ENCODE data around the gene NPR1.
"Not testable (repeated sequence)": the region's sequence is repeated elsewhere in the genome, so short reads cannot be mapped to it uniquely, and the experiment has no call there.

Gene NPR1

GRCh38 chr1:153724634-153725033 is 46.1 kb downstream of the NPR1 start:
- H3K27me3 ChIP-seq (ENCODE audit: control insufficient read depth, insufficient read depth, low read length); H3K4me1 ChIP-seq (ENCODE audit: control insufficient read depth, insufficient read depth, low read length); H3K36me3 ChIP-seq (ENCODE audit: control insufficient read depth, insufficient read depth, low read length); H3K9ac ChIP-seq (ENCODE audit: low read length); H3K4me3 ChIP-seq (ENCODE audit: low read length); H3K27ac ChIP-seq (ENCODE audit: low read depth, low read length): not testable (repeated sequence)

GRCh38 chr1:153727463-153728304 is 49.2 kb downstream of the NPR1 start, which contains the start of gene INTS3:
Gene INTS3 (plus strand): TSS chr1:153728050. CDS start chr1:153728635, 585 bp downstream.
- H3K36me3 ChIP-seq (ENCODE audit: control insufficient read depth, insufficient read depth, low read length): no peaks in the 10 kb centered on the region
- H3K4me3 ChIP-seq (ENCODE audit: low read length): peak within 1 kb of the TSS; percentile 97
- H3K27ac ChIP-seq (ENCODE audit: low read depth, low read length): peak within 1 kb of the TSS; percentile 98
- H3K27me3 ChIP-seq (ENCODE audit: control insufficient read depth, insufficient read depth, low read length): no peaks in the 10 kb centered on the region
- peaks cover 6% of the 10 kb centered on the region for H3K4me1 ChIP-seq (ENCODE audit: control insufficient read depth, insufficient read depth, low read length)
- H3K9ac ChIP-seq (ENCODE audit: low read length): peak within 1 kb of the TSS; percentile 100

GRCh38 chr1:153728305-153729066 is 50.0 kb downstream of the NPR1 start:
- Histone ChIP-seq H3K27ac (ENCODE audit: low read depth, low read length) (peak overlapping the region; percentile 98), H3K9ac (ENCODE audit: low read length) (peak overlapping the region; percentile 100), H3K27me3 (ENCODE audit: control insufficient read depth, insufficient read depth, low read length) (no peaks in the 10 kb centered on the region)

DNA sequence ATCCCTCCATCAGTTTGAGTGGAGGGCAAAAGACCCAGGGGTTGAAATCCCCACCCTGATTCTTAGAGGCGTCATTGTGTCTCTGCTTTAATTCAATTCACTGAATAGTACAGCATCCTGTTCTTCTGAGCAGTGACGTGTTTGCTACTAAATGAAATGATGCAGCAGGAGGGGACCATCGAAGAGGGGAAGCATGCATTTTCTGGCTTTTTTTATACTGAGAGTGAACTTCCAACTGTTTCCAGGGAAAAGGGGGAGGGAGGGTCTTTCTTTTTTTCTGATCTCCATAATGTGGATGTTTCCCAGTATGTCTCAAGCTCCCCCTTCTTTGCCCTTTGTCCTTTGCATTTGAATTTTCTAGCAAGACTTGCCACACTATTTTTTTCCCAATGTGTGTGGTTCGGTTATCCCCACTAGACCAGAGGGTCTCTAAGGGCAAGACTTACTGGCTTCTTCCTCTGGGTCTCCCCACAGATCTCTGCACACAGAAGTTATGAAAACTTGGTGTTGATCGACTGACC is 52.0 kb downstream of the NPR1 start:
- H3K4me1 ChIP-seq (ENCODE audit: control insufficient read depth, insufficient read depth, low read length): peaks cover 14% of the 10 kb centered on the region
- H3K36me3 ChIP-seq (ENCODE audit: control insufficient read depth, insufficient read depth, low read length): no peaks in the 10 kb centered on the region
- no peak overlapping the region for H3K4me3 ChIP-seq (ENCODE audit: low read length)
- no peak overlapping the region for H3K9ac ChIP-seq (ENCODE audit: low read length)
- H3K27ac ChIP-seq (ENCODE audit: low read depth, low read length): no peak overlapping the region
- no peaks in the 10 kb centered on the region for H3K27me3 ChIP-seq (ENCODE audit: control insufficient read depth, insufficient read depth, low read length)

More at GRCh38 chr1:153728305-153729066, 50.0 kb downstream of the NPR1 start:
- peak overlapping the region; percentile 96 for H3K4me3 ChIP-seq (ENCODE audit: low read length)
- H3K4me1 ChIP-seq (ENCODE audit: control insufficient read depth, insufficient read depth, low read length): peaks cover 6% of the 10 kb centered on the region
- H3K36me3 ChIP-seq (ENCODE audit: control insufficient read depth, insufficient read depth, low read length): no peaks in the 10 kb centered on the region

DNA sequence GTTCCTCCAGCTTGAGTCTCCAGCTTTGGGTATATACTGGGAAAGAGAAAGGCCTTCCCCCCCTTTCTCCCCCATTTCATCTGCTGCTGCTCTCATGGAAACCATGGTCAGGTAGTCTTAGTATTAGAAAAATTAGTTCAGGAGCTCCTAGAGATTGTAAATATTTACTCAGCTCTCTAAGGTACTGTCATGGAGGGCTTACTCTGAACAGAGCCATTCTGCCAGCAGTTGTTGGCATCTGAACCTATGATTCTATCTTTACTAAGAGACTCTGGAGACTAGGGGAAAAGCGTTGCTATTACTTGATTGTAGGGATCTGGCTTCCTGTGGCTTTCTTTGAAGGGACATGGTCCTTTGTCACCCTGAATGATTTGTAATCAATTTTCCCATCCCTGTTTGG is 55.5 kb downstream of the NPR1 start:
- no peaks in the 10 kb centered on the region for H3K27me3 ChIP-seq (ENCODE audit: control insufficient read depth, insufficient read depth, low read length)
- H3K27ac ChIP-seq (ENCODE audit: low read depth, low read length): peak overlapping the region; percentile 56
- H3K36me3 ChIP-seq (ENCODE audit: control insufficient read depth, insufficient read depth, low read length): no peaks in the 10 kb centered on the region
- peaks cover 12% of the 10 kb centered on the region for H3K4me1 ChIP-seq (ENCODE audit: control insufficient read depth, insufficient read depth, low read length)
- no peak overlapping the region for H3K9ac ChIP-seq (ENCODE audit: low read length)
- no peak overlapping the region for H3K4me3 ChIP-seq (ENCODE audit: low read length)

GRCh38 chr1:153734396-153735089 is 56.1 kb downstream of the NPR1 start:
- Histone ChIP-seq H3K4me3 (ENCODE audit: low read length) (no peak overlapping the region), H3K27ac (ENCODE audit: low read depth, low read length) (peak overlapping the region; percentile 56), H3K9ac (ENCODE audit: low read length) (no peak overlapping the region), H3K36me3 (ENCODE audit: control insufficient read depth, insufficient read depth, low read length) (no peaks in the 10 kb centered on the region), H3K4me1 (ENCODE audit: control insufficient read depth, insufficient read depth, low read length) (peaks cover 8% of the 10 kb centered on the region), H3K27me3 (ENCODE audit: control insufficient read depth, insufficient read depth, low read length) (no peaks in the 10 kb centered on the region)

DNA sequence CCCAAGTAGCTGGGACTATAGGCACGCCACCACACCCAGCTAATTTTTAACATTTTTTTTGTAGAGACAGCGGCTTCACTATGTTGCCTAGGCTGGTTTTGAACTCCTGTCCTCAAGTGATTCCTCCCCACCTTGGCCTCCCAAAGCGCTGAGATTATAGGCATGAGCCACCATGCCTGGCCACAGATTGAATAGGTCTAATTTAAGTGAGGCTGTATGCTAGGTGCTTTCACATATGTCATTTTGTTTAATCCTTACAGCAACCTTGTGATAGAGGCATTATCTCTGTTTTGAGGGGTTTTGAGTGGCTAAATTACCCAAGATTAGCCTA is 56.6 kb downstream of the NPR1 start:
- H3K36me3 ChIP-seq (ENCODE audit: control insufficient read depth, insufficient read depth, low read length): no peaks in the 10 kb centered on the region
- no peak overlapping the region for H3K4me3 ChIP-seq (ENCODE audit: low read length)
- no peak overlapping the region for H3K27ac ChIP-seq (ENCODE audit: low read depth, low read length)
- H3K27me3 ChIP-seq (ENCODE audit: control insufficient read depth, insufficient read depth, low read length): no peaks in the 10 kb centered on the region
- peaks cover 8% of the 10 kb centered on the region for H3K4me1 ChIP-seq (ENCODE audit: control insufficient read depth, insufficient read depth, low read length)
- H3K9ac ChIP-seq (ENCODE audit: low read length): no peak overlapping the region

DNA sequence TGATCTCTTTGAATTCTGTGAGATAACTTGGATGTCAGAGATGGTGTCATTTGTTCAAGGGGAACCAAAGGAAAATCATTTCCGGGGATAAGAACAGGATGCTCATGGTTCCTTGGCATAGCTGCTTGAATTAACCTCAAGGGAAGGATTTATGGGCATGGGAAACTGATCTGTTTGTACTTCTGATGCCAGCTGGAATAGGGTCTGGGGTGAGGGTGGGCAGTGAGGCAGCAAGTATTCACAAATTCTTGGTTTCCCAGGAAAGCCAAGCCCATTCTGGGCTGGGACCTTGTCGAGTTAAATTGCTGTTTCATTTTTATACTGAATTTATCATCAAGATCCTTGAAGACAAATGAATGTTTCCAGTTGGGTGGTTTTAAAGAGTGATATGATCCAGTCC is 63.5 kb downstream of the NPR1 start:
- peaks cover 15% of the 10 kb centered on the region for H3K36me3 ChIP-seq (ENCODE audit: control insufficient read depth, insufficient read depth, low read length)
- H3K27me3 ChIP-seq (ENCODE audit: control insufficient read depth, insufficient read depth, low read length): no peaks in the 10 kb centered on the region
- no peak overlapping the region for H3K4me3 ChIP-seq (ENCODE audit: low read length)
- H3K27ac ChIP-seq (ENCODE audit: low read depth, low read length): no peak overlapping the region
- H3K9ac ChIP-seq (ENCODE audit: low read length): no peak overlapping the region
- peaks cover 4% of the 10 kb centered on the region for H3K4me1 ChIP-seq (ENCODE audit: control insufficient read depth, insufficient read depth, low read length)

- no peak overlapping the region for H3K9ac ChIP-seq (ENCODE audit: low read length)
- H3K36me3 ChIP-seq (ENCODE audit: control insufficient read depth, insufficient read depth, low read length): peaks cover 20% of the 10 kb centered on the region
- H3K27ac ChIP-seq (ENCODE audit: low read depth, low read length): peak overlapping the region; percentile 22
- H3K4me1 ChIP-seq (ENCODE audit: control insufficient read depth, insufficient read depth, low read length): peaks cover 6% of the 10 kb centered on the region
- no peaks in the 10 kb centered on the region for H3K27me3 ChIP-seq (ENCODE audit: control insufficient read depth, insufficient read depth, low read length)
- H3K4me3 ChIP-seq (ENCODE audit: low read length): no peak overlapping the region
Observed at GRCh38 chr1:153742411-153743142, 64.1 kb downstream of the NPR1 start.
